Hypothalamus (tissue), 51 donors: ENCODE measurements around the gene SORCS1.
"Not testable (repeated sequence)": the region's sequence is repeated elsewhere in the genome, so short reads cannot be mapped to it uniquely, and the experiment has no call there.

ENCODE experiments used
- DNase-seq, 51 donors: peaks; one replicate each; lab custom pipeline; 2025; lab: John Stamatoyannopoulos, UW

SORCS1 gene

GRCh38 chr10:106956216-106956915, 208.1 kb downstream of the SORCS1 start:
- DNase-seq, result peak in 1 of 51 donors; percentile 9

GRCh38 chr10:106955133-106955532, 209.4 kb downstream of the SORCS1 start:
- no peak for DNase-seq

GRCh38 chr10:106952033-106952432, 212.5 kb downstream of the SORCS1 start:
- DNase-seq, result no peak

GRCh38 chr10:106949680-106950478, 214.6 kb downstream of the SORCS1 start:
- DNase-seq, result no peak

- no peak for DNase-seq
These were observed 216.9 kb downstream of the SORCS1 start for GRCh38 chr10:106947643-106948042.

- no peak for DNase-seq
These were observed 222.4 kb downstream of the SORCS1 start for GRCh38 chr10:106942035-106942662.

GRCh38 chr10:106941297-106942034, 223.0 kb downstream of the SORCS1 start:
- DNase-seq, result no peak

- no peak for DNase-seq
These were observed 226.0 kb downstream of the SORCS1 start for GRCh38 chr10:106938513-106938912.

GRCh38 chr10:106935978-106936451, 228.5 kb downstream of the SORCS1 start:
- DNase-seq, result no peak

- no peak for DNase-seq
These were observed 232.7 kb downstream of the SORCS1 start for GRCh38 chr10:106931853-106932249.

- DNase-seq, result no peak
These were observed 233.2 kb downstream of the SORCS1 start for GRCh38 chr10:106931159-106931852.

- no peak for DNase-seq
These were observed 233.8 kb downstream of the SORCS1 start for GRCh38 chr10:106930751-106931150.

- no peak for DNase-seq
These were observed 235.1 kb downstream of the SORCS1 start for GRCh38 chr10:106929291-106929895.

- DNase-seq, result not testable (repeated sequence)
These were observed 236.4 kb downstream of the SORCS1 start for GRCh38 chr10:106928151-106928550.

- DNase-seq, result no peak
These were observed 239.3 kb downstream of the SORCS1 start for GRCh38 chr10:106925191-106925590.

- DNase-seq, result peak in 1 of 51 donors; percentile 14
These were observed 244.0 kb downstream of the SORCS1 start for GRCh38 chr10:106920538-106920937.

GRCh38 chr10:106919871-106920282, 244.6 kb downstream of the SORCS1 start:
- no peak for DNase-seq

GRCh38 chr10:106917452-106918055, 247.0 kb downstream of the SORCS1 start:
- no peak for DNase-seq

- DNase-seq, result no peak
These were observed 250.5 kb downstream of the SORCS1 start for GRCh38 chr10:106914016-106914415.
